Neural crest cell (in vitro differentiated cells): Measurements from ENCODE around the gene SF3B4. TPM values are rescaled to one million over a fixed set of nuclear protein-coding genes. Genes with fewer than 3 reads are reported as not detected.
A peak's percentile ranks its signal among the peaks of the same experiment; 100 is the strongest.
"Not testable (repeated sequence)": the region's sequence is repeated elsewhere in the genome, so short reads cannot be mapped to it uniquely, and the experiment has no call there.

ENCODE experiments used
- DNase-seq: peaks from one replicate; pipeline ENCODE4 v3.0.0; 2021; ENCODE audit warnings: low read depth, mixed read lengths, low spot score
- H3K27ac Mint-ChIP-seq: one replicate; pipeline ENCODE4 v1.8.0; 2021; ENCODE audit warnings: mild to moderate bottlenecking, mixed read lengths; ENCODE audit not compliant: unreplicated experiment
- H3K27me3 Mint-ChIP-seq: 2 replicates; pipeline ENCODE4 v1.8.0; 2021; ENCODE audit warnings: low read depth, mild to moderate bottlenecking, mixed read lengths
- H3K36me3 Mint-ChIP-seq: 2 replicates; pipeline ENCODE4 v1.8.0; 2021; ENCODE audit warnings: low read depth, mild to moderate bottlenecking, mixed read lengths
- H3K4me1 Mint-ChIP-seq: 2 replicates; pipeline ENCODE4 v1.8.0; 2021; ENCODE audit warnings: mixed read lengths
- H3K4me3 Mint-ChIP-seq: one replicate; pipeline ENCODE4 v1.8.0; 2021; ENCODE audit warnings: mild to moderate bottlenecking, mixed read lengths
- H3K9me3 Mint-ChIP-seq: 2 replicates; pipeline ENCODE4 v1.8.0; 2021; ENCODE audit warnings: mixed read lengths
- CTCF ChIP-seq: fragments of 200-600 bp; sonication (generic); conservative IDR thresholded peaks from 2 replicates; pipeline ENCODE4 v1.5.0; 2021; ENCODE audit warnings: antibody characterized with exemption, mild to moderate bottlenecking
- total RNA-seq: library from RNA; stranded (reverse); gene quantifications from 2 replicates; pipeline ENCODE4 v1.2.1, GENCODE V29; 2021

The SF3B4 gene
- total RNA-seq, 1 donor from 2014 or later: 90.9 TPM

DNA sequence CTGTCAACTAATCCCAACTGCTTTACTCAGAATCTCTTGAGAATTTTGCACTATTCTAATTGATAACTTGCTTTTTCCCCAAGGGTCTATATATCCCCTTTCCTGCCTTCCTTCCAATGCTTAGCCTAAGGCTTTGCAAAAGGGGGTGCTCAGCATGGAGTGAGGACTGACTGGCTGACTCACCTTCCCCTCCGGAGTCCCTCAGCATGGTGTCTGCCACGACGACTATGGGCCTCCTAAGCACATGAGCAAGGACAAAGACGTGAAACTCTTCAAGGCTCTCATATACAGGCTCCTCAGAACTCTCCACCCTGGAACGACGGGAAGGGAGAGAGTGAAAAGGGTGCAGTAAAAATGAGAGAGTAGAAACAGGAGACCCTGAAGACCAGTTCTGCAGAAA, 22.3 kb upstream of the SF3B4 start:
- H3K36me3 Mint-ChIP-seq: peaks cover 31% of the 10 kb centered on the region
- peak overlapping the region; percentile 10 for H3K27ac Mint-ChIP-seq
- H3K4me1 Mint-ChIP-seq: peaks cover 9% of the 10 kb centered on the region
- no peak for DNase-seq
- no peak overlapping the region for H3K4me3 Mint-ChIP-seq
- no peaks in the 10 kb centered on the region for H3K9me3 Mint-ChIP-seq
- TF ChIP-seq CTCF: no peak
- no peaks in the 10 kb centered on the region for H3K27me3 Mint-ChIP-seq

DNA sequence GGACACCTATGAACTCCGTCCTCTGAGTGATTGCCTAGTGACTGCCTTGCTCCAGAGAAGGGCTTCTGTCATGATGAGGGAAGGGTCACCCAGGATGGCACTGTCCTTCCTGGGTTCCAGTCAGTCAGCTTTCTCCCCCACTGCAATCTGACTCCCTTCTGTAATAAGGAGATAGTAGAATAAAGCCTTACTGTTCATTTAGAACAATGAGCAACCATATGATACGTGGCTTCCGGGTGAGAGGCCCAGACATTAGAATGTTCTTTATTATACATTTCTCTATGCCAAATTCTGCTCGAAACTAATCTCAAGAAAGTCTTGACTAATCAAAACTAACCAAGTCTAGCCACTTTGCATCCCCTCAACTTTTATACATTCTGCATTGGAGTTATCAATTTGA, 17.6 kb upstream of the SF3B4 start:
- H3K4me3 Mint-ChIP-seq: no peak overlapping the region
- no peak for DNase-seq
- H3K36me3 Mint-ChIP-seq: peaks cover 6% of the 10 kb centered on the region
- peaks cover 12% of the 10 kb centered on the region for H3K4me1 Mint-ChIP-seq
- H3K27ac Mint-ChIP-seq: no peak overlapping the region
- H3K9me3 Mint-ChIP-seq: no peaks in the 10 kb centered on the region
- no peaks in the 10 kb centered on the region for H3K27me3 Mint-ChIP-seq
- TF ChIP-seq CTCF: no peak

GRCh38 chr1:149942885-149943284, 15.3 kb upstream of the SF3B4 start:
- no peak for DNase-seq
- Mint-ChIP-seq H3K27me3 (no peaks in the 10 kb centered on the region), H3K4me1 (peaks cover 21% of the 10 kb centered on the region), H3K27ac (peak overlapping the region; percentile 83), H3K9me3 (no peaks in the 10 kb centered on the region), H3K4me3 (no peak overlapping the region), H3K36me3 (peaks cover 3% of the 10 kb centered on the region)
- TF ChIP-seq CTCF: no peak

DNA sequence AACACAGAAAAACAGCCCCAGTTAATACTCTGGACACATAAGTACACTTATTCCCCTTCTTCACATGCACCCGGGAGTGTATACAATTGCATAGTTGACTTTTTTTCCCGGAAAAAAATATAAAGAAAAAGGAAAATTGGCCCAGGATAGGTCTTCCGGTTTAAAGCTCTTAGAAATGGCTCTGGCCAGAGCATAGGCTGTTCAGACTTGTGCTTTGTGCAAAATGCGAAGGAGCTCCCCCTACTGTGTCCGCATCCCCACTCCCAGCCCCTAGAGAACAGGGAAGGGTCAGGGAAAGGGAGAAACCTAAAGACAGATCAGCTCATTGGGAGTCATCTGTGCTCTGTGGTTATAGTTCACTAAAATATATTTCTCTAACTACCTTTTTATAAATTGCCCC, 14.6 kb upstream of the SF3B4 start:
- peak overlapping the region; percentile 78 for H3K27ac Mint-ChIP-seq
- no peaks in the 10 kb centered on the region for H3K27me3 Mint-ChIP-seq
- peaks cover 3% of the 10 kb centered on the region for H3K36me3 Mint-ChIP-seq
- DNase-seq: peak; percentile 41
- peak overlapping the region; percentile 23 for H3K4me3 Mint-ChIP-seq
- peaks cover 28% of the 10 kb centered on the region for H3K4me1 Mint-ChIP-seq
- peak; percentile 45 for TF ChIP-seq CTCF
- no peaks in the 10 kb centered on the region for H3K9me3 Mint-ChIP-seq

GRCh38 chr1:149940427-149940826, 12.8 kb upstream of the SF3B4 start:
- H3K9me3 Mint-ChIP-seq: no peaks in the 10 kb centered on the region
- no peak overlapping the region for H3K27ac Mint-ChIP-seq
- TF ChIP-seq CTCF: no peak
- H3K4me1 Mint-ChIP-seq: peaks cover 45% of the 10 kb centered on the region
- H3K27me3 Mint-ChIP-seq: no peaks in the 10 kb centered on the region
- no peak for DNase-seq
- H3K36me3 Mint-ChIP-seq: peaks cover 3% of the 10 kb centered on the region
- H3K4me3 Mint-ChIP-seq: peak overlapping the region; percentile 23

DNA sequence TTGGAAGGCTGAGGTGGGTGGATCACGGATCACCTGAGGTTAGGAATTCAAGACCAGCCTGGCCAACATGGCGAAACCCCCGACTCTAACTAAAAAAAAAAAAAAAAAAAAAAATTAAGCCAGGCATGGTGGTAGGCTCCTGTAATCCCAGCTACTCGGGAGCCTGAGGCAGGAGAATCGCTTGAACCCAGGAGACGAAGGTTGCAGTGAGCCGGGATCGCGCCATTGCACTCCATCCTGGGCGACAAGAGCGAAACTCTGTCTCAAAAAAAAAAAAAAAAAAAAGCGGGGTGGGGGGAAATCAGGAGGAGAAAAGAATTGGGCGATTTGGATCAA, 11.0 kb upstream of the SF3B4 start:
- peak overlapping the region; percentile 79 for H3K4me3 Mint-ChIP-seq
- DNase-seq, H3K27ac Mint-ChIP-seq, H3K9me3 Mint-ChIP-seq, H3K36me3 Mint-ChIP-seq, H3K27me3 Mint-ChIP-seq: not testable (repeated sequence)
- peaks cover 42% of the 10 kb centered on the region for H3K4me1 Mint-ChIP-seq
